Mammary epithelial cell (primary cell): ENCODE measurements around the gene RGCC.

ENCODE experiments used
- EZH2 ChIP-seq: IDR thresholded peaks from 2 replicates; pipeline ENCODE4 v1.6.1; 2012; ENCODE audit warnings: low read length, inconsistent platforms, borderline replicate concordance
- TF ChIP-seq, protein P1 (sequence below), 2 donors: IDR thresholded peaks in 1 of 2; conservative IDR thresholded peaks in 1 of 2; 2 replicates each; pipeline ENCODE4 v1.5.1; 2011 to 2012; ENCODE audit warnings: inconsistent platforms in 2 of 2, low read length in 2 of 2, mild to moderate bottlenecking in 2 of 2, control low read depth in 1 of 2, low read depth in 1 of 2; ENCODE audit not compliant: insufficient read depth in 1 of 2; ENCODE audit errors: extremely low read depth in 1 of 2

DNA sequence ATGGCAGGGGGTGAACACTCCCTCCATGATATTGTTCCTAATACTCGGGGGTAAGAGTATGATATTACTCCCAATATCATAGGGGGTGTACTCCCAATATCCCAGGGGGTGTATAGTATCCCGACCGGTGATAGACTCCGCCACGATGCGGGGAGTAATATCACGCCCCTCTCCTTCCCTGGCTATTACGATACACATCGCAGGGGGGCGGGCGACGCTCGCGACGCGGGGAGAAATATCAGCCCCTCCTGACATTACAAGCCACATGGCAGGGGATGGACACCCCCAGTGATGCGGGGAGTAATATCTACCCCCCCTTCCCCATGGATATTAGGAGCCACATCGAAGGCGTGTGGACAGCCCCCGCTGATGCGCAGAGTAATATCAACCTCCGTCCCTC lies 3.2 kb upstream of the RGCC start:
- TF ChIP-seq, protein P1, sequence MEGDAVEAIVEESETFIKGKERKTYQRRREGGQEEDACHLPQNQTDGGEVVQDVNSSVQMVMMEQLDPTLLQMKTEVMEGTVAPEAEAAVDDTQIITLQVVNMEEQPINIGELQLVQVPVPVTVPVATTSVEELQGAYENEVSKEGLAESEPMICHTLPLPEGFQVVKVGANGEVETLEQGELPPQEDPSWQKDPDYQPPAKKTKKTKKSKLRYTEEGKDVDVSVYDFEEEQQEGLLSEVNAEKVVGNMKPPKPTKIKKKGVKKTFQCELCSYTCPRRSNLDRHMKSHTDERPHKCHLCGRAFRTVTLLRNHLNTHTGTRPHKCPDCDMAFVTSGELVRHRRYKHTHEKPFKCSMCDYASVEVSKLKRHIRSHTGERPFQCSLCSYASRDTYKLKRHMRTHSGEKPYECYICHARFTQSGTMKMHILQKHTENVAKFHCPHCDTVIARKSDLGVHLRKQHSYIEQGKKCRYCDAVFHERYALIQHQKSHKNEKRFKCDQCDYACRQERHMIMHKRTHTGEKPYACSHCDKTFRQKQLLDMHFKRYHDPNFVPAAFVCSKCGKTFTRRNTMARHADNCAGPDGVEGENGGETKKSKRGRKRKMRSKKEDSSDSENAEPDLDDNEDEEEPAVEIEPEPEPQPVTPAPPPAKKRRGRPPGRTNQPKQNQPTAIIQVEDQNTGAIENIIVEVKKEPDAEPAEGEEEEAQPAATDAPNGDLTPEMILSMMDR (conservative IDR thresholded peaks at IDR 0.05 in 1 of 2, IDR thresholded peaks at IDR 0.05 in 1 of 2; ENCODE audit: extremely low read depth in 1 of 2, insufficient read depth in 1 of 2, low read depth in 1 of 2, low read length in 2 of 2): no peak
- no peak for TF ChIP-seq EZH2
